HK-2 (cell line): ENCODE measurements around the gene DDX24.

Experiments used
- DNase-seq: peaks from one replicate; pipeline ENCODE4 v3.0.0-alpha.2; 2018; ENCODE audit not compliant: unreplicated experiment

DDX24 gene

DNA sequence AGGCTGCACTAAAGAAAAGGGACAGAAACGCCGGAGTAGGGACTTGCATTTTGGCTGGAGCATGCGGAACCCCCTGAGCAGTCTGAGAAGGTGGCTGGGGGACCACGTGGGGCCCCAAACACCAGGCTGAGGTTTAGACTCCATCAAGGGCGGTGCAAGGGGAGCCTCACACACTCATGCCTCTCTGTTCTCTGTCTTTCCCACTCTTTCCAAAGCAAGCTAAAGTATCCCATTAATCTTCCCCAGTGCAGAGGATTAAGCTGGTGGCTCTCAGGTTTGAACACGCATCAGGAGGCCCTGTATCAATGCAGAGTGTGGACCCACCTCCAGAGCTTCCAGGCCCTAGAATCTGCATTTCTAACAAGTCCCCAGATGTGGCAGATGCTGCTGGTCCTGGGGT is 70.4 kb downstream of the DDX24 start:
- no peak for DNase-seq

DNA sequence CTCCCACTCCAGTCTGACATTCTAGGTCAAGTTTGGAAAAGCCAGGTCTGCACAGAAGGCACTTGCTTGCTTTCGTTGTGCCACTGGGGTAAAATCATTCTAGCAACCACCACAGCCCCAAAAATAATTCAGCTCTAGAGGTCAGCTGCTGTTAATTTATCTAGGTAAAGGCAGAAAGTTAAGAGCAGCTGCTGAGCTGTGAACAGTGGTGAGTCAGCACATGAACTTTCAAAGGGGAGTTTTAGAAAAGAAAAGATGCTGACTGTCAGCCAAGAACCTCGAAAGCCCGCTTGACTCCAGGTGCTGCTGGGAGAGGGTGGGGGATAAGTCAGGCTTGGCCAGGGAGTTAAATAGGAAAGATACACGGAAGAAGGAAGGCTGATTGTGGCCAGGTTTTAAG is 71.2 kb downstream of the DDX24 start:
- DNase-seq, result peak; percentile 36

DNA sequence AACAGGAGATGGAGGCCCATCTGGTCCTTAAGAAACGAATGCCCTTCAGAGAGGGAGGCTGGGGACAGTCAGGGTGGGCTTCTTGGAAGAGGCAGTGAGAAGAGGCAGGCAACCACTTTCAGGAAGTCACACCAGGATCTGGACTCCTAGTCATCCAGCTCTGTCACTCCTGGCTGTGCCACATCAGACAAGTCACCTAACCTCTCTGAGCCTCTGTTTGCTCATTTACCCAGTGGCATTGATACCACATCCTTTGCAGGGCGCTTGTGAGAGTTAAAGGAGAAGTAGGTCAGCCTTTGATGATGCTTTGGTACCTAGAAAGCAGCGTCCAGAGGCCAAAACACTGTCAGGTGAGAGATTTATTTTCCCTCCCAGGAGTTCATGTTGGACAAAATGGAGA is 72.8 kb downstream of the DDX24 start:
- DNase-seq, result no peak

DNA sequence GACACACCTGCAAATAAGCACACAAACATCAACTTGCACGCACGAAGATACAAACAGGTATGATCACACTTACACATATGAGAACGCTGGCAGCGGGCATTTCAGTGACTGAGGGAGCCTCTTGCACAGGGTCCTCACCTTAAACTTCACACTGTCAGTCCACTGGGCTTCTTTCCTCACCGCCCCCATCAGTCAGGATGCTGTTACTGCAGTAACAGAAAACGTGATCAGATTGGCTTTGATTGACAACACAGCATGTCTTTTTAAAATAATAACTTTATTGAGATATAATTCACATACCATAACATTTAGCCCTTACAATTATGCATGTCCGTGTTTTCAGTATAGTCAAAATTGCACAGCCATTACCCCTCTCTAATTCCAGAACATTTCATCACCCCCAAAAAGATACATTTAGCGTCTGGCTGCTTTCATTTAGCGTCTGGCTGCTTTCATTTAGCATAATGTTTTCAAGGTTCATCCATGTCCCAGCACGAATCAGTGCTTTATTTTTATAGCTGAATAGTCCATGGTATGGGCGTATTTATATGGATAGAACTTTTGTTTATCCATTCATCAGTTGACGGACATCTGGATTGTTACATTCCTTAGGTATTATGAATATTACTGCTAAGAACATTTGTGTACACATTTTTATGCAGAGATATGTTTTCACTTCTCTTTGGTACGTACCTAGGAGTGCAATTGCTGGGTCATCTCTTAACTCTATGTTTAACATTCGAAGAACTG is 75.5 kb downstream of the DDX24 start:
- no peak for DNase-seq

DNA sequence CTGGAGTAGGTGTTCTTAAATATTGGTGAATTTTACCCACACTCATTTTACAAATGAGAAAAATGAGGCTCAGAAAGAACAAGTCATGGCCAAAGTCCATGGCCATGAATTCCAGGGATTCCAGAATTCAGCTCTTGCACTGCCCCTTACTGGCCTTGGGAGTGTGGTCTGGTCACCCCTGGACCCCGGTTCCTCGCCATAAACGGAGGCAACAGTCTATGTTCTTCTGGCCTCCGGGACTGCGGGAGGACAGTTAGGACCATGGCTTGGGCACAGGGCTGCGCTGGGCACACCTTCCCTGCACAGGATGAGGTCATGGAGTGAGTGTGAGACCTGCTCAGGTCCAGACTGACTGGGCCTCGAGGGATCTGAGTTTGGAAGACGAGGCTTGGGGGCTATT is 77.0 kb downstream of the DDX24 start:
- no peak for DNase-seq

DNA sequence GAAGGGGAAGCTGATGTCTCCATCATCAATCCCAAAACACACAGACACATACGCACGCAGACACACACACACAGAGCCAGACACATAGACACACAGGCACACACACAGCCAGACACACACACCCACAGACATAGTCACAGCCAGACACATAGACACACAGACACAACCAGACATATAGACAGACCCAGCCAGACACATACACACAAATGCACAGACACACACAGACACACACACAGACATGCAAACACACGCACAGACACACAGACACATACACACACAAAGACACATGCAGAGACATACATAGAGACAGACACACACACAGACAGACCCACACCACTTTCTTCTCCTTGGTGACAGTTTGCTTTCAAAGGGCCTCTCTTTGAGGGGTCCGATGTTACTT is 77.6 kb downstream of the DDX24 start:
- DNase-seq, result no peak

DNA sequence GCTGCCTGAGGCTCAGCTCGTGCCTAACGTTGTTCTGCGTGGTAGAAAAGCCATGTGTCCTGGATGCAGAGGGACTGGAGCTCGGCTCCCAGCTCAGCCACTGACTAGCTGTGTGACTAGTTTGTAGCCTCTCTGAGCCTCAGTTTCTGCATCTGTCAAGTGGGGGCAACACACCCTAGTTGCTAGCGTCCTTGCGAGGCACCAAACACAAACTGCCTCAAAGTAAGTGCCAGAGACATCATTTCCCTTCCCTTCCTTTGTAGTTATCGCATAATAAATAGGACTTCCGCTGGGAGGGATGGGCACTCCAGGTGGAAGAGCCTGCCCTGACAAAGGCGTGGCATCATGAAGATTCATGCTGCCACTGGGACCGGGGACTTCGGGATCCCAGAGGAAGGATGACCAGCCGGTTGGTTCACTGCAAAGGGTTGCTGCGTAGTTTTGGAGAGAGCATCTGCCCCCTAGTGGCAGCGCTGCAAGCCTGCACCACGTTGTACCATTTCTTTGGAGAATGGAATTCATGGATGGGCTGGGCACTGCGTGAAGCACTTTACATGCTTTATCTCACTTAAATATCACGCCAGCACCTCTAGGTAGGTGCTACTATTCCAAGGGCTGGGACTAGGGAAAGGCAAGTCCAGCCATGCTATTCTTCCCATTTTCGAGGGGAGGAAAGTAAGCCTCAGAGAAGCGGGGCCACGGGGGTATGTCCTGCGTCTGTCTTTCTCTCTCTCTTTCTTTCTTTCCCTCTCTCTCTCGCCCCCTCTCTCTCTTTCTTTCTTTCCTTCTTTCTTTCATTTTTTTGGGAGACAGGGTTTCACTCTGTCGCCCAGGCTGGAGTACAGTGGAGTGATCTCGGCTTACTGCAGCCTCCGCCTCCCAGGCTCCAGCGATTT is 79.3 kb downstream of the DDX24 start:
- DNase-seq, result peak; percentile 71

DNA sequence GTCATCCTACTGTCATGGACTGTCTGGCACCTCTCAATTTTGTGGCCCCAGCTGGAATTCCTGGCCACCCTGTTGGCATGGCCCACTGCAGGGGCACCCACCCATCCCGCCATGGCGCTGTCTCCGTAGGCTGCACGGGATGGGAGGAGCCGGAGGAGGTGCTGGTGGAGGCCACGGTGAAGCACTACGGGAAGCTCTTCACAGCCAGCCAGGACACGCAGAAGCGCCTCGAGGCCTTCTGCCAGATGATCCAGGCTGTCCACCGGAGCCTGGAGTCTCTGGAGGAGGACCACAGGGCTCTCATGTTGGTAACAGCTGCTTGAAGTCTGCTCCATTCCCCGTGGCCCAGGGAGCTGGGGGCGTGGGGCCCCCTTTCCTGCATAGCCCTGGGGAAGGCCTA is 80.0 kb downstream of the DDX24 start:
- no peak for DNase-seq

DNA sequence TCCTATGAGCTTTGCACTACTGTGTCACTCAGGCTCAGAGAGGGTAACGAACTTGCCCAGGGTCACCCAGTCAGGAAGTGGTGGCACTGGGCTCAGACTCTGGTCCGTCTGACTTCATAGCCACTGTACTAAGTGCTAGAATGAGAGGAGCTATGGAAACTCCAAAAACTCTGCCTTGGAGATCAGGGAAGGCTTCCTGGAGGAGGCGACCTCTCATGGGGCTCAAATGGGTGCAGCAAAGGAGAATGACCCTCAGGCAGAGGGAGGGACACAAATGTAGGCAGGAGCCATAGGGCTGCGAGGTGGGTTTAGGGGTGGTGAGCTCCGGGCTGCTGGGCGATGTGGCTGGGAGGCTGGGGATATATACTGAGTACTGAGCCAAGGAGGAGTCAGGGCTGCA is 80.7 kb downstream of the DDX24 start:
- no peak for DNase-seq

DNA sequence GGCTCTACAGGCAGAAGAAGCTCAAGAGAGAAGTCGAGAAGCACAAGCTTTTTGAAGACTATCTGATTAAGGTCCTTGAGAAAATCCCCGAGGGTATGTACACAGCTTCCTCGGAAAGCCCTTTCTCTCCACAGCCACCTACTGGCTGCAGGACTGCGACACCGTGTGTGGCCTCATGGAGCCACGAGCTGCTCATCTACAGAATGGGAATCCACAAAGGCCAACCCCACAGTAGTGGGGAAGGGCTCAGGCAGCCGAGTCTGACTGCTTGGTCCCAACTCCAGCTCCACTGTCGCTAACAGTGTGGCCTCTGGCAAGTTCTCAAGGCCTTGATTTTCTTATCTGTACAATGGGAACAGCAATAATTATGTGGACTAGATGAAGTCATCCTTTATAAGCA is 81.4 kb downstream of the DDX24 start:
- DNase-seq, result no peak

DNA sequence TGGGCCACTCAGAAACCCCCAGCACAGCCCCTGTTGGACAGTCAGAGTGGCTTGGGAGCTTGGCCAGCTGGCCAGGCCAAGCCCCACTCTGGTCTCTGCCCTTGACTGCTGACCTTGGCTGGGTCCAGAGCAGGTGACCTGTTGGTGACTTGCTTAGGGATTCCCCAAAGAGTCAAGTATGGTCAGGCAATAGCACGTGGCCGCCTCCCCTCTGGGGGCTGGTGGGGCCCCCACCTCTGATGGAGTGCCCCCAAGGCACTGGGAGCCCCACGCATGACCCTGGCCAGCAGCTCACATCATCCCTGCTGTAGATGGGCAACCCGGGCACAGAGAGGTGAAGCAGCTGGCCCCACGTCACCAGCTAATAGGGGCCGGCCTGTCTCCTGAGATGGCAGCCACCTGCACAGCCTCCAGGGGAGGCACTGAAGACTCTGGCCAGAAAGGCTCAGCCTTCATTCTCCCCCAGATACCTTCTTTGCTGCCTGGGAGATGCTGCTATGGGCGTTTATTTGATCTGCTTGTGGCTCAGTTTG is 82.1 kb downstream of the DDX24 start:
- DNase-seq, result no peak
